ENCODE results near the gene SPTLC3. TPM values are rescaled to one million over a fixed set of nuclear protein-coding genes. Genes with fewer than 3 reads are reported as not detected.

The SPTLC3 gene
- total and polyA plus RNA-seq, 7 donors = 0.14 to 1.2 (median 0.38) TPM

DNA sequence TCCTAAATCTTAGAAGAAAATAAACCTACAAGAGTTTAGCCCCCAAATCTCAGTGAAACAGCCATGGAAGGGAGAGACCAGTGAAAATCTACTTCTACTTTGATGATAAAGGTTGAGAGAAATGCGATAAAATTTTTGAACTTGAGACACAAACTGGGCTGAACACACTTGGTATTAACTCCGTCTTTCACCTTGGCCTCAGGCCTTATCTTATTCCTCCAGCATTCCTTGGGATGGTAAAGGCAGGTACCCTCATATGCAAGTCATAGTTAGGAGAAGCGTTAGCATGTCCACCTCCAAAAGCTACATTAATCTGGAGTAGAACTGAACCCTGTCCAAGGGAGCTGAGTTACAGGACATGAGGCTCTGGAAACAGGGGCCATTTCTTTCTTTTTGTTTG, 1.2 kb upstream of the SPTLC3 start:
- no peak overlapping the region for H3K4me3 ChIP-seq
- H3K36me3 ChIP-seq (ENCODE audit: insufficient read depth in 1 of 2, low read depth in 1 of 2) = no peaks in the 10 kb centered on the region
- H3K27me3 ChIP-seq (ENCODE audit: insufficient read depth in 3 of 3, low read length in 2 of 3) = no peaks in the 10 kb centered on the region
- no peak overlapping the region for H3K27ac ChIP-seq
- TF ChIP-seq, protein P1, sequence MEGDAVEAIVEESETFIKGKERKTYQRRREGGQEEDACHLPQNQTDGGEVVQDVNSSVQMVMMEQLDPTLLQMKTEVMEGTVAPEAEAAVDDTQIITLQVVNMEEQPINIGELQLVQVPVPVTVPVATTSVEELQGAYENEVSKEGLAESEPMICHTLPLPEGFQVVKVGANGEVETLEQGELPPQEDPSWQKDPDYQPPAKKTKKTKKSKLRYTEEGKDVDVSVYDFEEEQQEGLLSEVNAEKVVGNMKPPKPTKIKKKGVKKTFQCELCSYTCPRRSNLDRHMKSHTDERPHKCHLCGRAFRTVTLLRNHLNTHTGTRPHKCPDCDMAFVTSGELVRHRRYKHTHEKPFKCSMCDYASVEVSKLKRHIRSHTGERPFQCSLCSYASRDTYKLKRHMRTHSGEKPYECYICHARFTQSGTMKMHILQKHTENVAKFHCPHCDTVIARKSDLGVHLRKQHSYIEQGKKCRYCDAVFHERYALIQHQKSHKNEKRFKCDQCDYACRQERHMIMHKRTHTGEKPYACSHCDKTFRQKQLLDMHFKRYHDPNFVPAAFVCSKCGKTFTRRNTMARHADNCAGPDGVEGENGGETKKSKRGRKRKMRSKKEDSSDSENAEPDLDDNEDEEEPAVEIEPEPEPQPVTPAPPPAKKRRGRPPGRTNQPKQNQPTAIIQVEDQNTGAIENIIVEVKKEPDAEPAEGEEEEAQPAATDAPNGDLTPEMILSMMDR (IDR thresholded peaks at IDR 0.05) = no peak
- intact Hi-C loops (cut with DNase I) = no loop called here
- no peaks in the 10 kb centered on the region for H3K4me1 ChIP-seq
- DNase-seq (no peak), ATAC-seq (no peak)
- 61 to 76% (median 62%) methylated on average over 3 of the region's 3 CpGs for WGBS, 3 donors
- no peaks in the 10 kb centered on the region for H3K9me3 ChIP-seq

DNA sequence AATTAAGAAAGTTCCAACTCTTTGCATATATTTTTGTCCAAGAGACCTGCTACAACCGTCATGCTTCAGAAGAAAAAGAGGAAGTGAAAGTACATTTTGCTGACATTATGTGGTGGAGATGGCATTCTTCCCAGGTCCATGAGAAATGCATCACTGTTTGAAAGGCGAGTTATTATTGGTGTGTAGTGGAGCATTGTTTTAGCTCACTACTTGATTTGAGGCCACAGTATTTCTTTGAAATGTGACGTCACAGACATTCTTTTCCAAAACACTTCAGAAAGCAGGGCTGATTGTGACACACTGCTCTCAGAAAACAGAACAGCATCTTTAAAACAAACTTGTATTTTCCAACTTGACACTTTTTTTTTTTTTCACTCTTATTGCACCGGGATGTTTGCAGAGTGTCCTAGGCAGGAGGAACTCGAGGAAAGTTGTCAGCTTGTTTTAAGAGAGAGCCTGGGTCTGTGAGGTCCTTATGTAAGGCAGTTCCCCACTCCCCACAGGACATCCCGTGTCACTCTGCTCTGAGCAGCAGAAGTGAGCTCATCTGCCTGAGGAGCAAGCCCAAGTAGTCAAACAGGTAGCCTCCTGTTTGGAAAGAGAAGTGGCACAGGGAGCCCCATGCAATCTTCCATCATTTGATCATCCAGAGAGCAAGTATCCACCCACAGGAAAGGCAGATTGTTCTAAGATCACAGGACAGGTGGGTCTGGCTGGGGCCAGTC, 1.1 kb downstream of the SPTLC3 start:
- H3K9me3 ChIP-seq = no peaks in the 10 kb centered on the region
- TF ChIP-seq, protein P1 (IDR thresholded peaks at IDR 0.05) = no peak
- no peaks in the 10 kb centered on the region for H3K27me3 ChIP-seq (ENCODE audit: insufficient read depth in 3 of 3, low read length in 2 of 3)
- H3K4me3 ChIP-seq = peak overlapping the region; percentile 60
- no peaks in the 10 kb centered on the region for H3K36me3 ChIP-seq (ENCODE audit: insufficient read depth in 1 of 2, low read depth in 1 of 2)
- ATAC-seq (peak; percentile 53 to 72 (median 62)), DNase-seq (no peak)
- 2 to 11% (median 9%) methylated on average over 6 of the region's 6 CpGs for WGBS, 3 donors
- H3K27ac ChIP-seq = peak overlapping the region; percentile 55
- no peaks in the 10 kb centered on the region for H3K4me1 ChIP-seq
- intact Hi-C loops (cut with DNase I) = no loop called here

DNA sequence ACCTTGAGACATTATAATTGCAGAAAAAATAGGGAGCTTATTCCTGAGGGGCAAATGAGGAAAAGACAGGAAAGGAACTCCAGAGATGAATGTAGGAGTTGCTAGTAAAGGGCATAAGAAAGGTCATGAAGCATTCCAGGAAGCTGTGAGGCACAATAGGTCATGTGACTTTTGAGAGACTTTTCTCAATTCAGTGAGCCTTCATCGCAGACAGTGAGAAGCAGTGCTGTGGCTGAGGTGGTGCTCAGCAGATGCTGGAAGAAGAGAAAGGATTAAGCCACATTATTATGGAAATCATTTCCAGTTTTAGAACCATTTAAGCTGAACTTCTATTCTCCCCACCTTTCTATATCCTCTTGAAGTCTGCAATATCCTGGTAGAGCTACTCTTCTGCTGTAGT, 4.1 kb downstream of the SPTLC3 start:
- WGBS, 3 donors = 75 to 82% (median 76%) methylated on average over 1 of the region's 1 CpG
- no peaks in the 10 kb centered on the region for H3K36me3 ChIP-seq (ENCODE audit: insufficient read depth in 1 of 2, low read depth in 1 of 2)
- H3K4me1 ChIP-seq = no peaks in the 10 kb centered on the region
- no peak overlapping the region for H3K4me3 ChIP-seq
- ATAC-seq = no peak
- DNase-seq = no peak
- TF ChIP-seq, protein P1 (IDR thresholded peaks at IDR 0.05) = no peak
- H3K9me3 ChIP-seq = no peaks in the 10 kb centered on the region
- intact Hi-C loops (cut with DNase I) = no loop called here
- no peak overlapping the region for H3K27ac ChIP-seq
- H3K27me3 ChIP-seq (ENCODE audit: insufficient read depth in 3 of 3, low read length in 2 of 3) = no peaks in the 10 kb centered on the region

DNA sequence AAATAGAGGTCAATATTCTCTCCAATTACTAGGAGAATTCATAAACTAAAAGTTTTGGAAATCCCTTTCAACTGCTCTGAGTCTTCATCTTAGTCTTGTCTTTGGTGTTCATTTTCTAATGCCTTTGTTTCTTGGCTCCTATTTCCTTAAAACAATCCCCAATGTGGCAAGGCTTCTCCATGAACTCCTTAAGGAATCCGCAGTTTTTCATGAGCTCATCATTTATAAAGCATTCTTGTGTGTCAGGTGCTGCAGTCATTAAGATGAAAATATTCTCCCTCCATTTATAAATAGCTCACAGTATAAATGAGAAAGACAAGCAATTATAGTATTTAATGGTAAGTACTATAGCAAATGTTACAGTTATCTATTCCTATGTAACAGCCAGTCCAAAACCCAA, 4.6 kb downstream of the SPTLC3 start:
- TF ChIP-seq, protein P1 (IDR thresholded peaks at IDR 0.05) = no peak
- no peak for DNase-seq
- no peaks in the 10 kb centered on the region for H3K36me3 ChIP-seq (ENCODE audit: insufficient read depth in 1 of 2, low read depth in 1 of 2)
- WGBS, 3 donors = 80 to 91% (median 90%) methylated on average over 1 of the region's 1 CpG
- H3K4me1 ChIP-seq = no peaks in the 10 kb centered on the region
- intact Hi-C loops (cut with DNase I) = no loop called here
- no peak overlapping the region for H3K4me3 ChIP-seq
- ATAC-seq = no peak
- no peaks in the 10 kb centered on the region for H3K9me3 ChIP-seq
- no peak overlapping the region for H3K27ac ChIP-seq
- no peaks in the 10 kb centered on the region for H3K27me3 ChIP-seq (ENCODE audit: insufficient read depth in 3 of 3, low read length in 2 of 3)

DNA sequence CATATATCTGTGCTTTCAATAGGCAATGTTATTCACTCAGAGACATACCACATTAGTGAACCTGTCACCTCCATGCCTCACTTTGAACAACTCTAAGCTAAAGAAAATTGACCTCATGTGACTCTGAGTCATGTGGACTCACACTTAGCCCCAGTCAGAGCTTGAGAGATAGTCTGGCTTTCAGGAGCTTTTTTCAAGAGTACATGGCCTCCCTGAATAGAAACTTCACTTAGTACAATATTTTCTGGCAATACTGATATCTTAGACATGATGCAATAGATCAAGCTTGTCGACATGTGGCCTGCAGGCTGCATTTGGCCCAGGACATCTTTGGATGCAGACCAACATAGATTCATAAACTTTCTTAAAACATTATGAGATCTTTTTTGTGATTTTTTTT, 8.5 kb downstream of the SPTLC3 start:
- no peak for DNase-seq
- no peaks in the 10 kb centered on the region for H3K27me3 ChIP-seq (ENCODE audit: insufficient read depth in 3 of 3, low read length in 2 of 3)
- no peaks in the 10 kb centered on the region for H3K9me3 ChIP-seq
- H3K4me3 ChIP-seq = no peak overlapping the region
- no peak for ATAC-seq
- no peaks in the 10 kb centered on the region for H3K4me1 ChIP-seq
- no peak overlapping the region for H3K27ac ChIP-seq
- intact Hi-C loops (cut with DNase I) = no loop called here
- no peaks in the 10 kb centered on the region for H3K36me3 ChIP-seq (ENCODE audit: insufficient read depth in 1 of 2, low read depth in 1 of 2)
- TF ChIP-seq, protein P1 (IDR thresholded peaks at IDR 0.05) = no peak
- 21 to 25% (median 24%) methylated on average over 1 of the region's 1 CpG for WGBS, 3 donors
